ENCODE data around the gene RAPGEF6. TPM values are rescaled to one million over a fixed set of nuclear protein-coding genes. Genes with fewer than 3 reads are reported as not detected.

Gene RAPGEF6
- total and polyA plus RNA-seq, 9 donors, result 5.8 to 21.4 (median 7.7) TPM

- Histone ChIP-seq H3K36me3 (ENCODE audit: control insufficient read depth, insufficient read depth, low read length) (peaks cover 6% of the 10 kb centered on the region), H3K27ac (ENCODE audit: low read length) (no peak overlapping the region), H3K9me3 (replicated peaks; ENCODE audit: control insufficient read depth, low read depth, low read length) (no peaks in the 10 kb centered on the region), H3K27me3 (ENCODE audit: control insufficient read depth, insufficient read depth, low read length) (no peaks in the 10 kb centered on the region), H3K4me1 (ENCODE audit: control insufficient read depth, insufficient read depth, low read length) (no peaks in the 10 kb centered on the region), H3K4me3 (ENCODE audit: low read length) (no peak overlapping the region)
- no peak for DNase-seq
Observed at GRCh38 chr5:131459216-131459615, 175.8 kb downstream of the RAPGEF6 start.

- H3K27ac ChIP-seq (ENCODE audit: low read length), result no peak overlapping the region
- DNase-seq, result no peak
- no CpG with 5 or more reads among the region's 1 CpG for WGBS (ENCODE audit: insufficient coverage)
Observed at GRCh38 chr5:131457193-131457592, 177.8 kb downstream of the RAPGEF6 start.

GRCh38 chr5:131450941-131451340 is 184.1 kb downstream of the RAPGEF6 start:
- Histone ChIP-seq H3K27me3 (ENCODE audit: control insufficient read depth, insufficient read depth, low read length) (no peaks in the 10 kb centered on the region), H3K27ac (ENCODE audit: low read length) (no peak overlapping the region), H3K4me3 (ENCODE audit: low read length) (no peak overlapping the region), H3K36me3 (ENCODE audit: control insufficient read depth, insufficient read depth, low read length) (peaks cover 13% of the 10 kb centered on the region), H3K4me1 (ENCODE audit: control insufficient read depth, insufficient read depth, low read length) (no peaks in the 10 kb centered on the region), H3K9me3 (replicated peaks; ENCODE audit: control insufficient read depth, low read depth, low read length) (no peaks in the 10 kb centered on the region)
- WGBS (ENCODE audit: insufficient coverage), result no CpG with 5 or more reads among the region's 2 CpGs
- DNase-seq, result no peak

More at GRCh38 chr5:131457193-131457592, 177.8 kb downstream of the RAPGEF6 start:
- Histone ChIP-seq H3K9me3 (replicated peaks; ENCODE audit: control insufficient read depth, low read depth, low read length) (no peaks in the 10 kb centered on the region), H3K36me3 (ENCODE audit: control insufficient read depth, insufficient read depth, low read length) (peaks cover 8% of the 10 kb centered on the region), H3K4me1 (ENCODE audit: control insufficient read depth, insufficient read depth, low read length) (no peaks in the 10 kb centered on the region), H3K4me3 (ENCODE audit: low read length) (no peak overlapping the region), H3K27me3 (ENCODE audit: control insufficient read depth, insufficient read depth, low read length) (no peaks in the 10 kb centered on the region)

DNA sequence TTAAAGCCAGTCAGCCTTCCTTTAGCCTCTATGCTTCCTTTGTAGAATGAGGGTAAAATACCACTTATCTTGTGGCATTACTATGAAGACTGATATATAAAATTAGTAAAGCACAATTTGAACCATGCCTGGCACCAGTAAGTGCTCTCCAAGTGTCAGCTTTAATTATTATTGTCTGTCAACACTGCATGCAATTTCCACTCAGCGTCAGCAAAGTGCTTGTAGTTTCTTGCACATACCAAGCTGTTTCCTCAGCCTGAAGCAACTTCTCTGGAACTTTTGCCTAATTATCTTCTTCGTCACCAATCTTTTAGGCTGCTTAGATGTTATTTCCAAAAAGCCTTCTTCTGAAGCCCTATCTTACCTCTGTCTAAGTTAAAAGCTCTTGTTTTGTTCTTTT is 193.8 kb downstream of the RAPGEF6 start:
- WGBS (ENCODE audit: insufficient coverage), result 78% methylated on average over 1 of the region's 2 CpGs
- DNase-seq, result no peak
- no peaks in the 10 kb centered on the region for H3K4me1 ChIP-seq (ENCODE audit: control insufficient read depth, insufficient read depth, low read length)
- no peaks in the 10 kb centered on the region for H3K9me3 ChIP-seq (replicated peaks; ENCODE audit: control insufficient read depth, low read depth, low read length)
- peaks cover 25% of the 10 kb centered on the region for H3K36me3 ChIP-seq (ENCODE audit: control insufficient read depth, insufficient read depth, low read length)
- no peak overlapping the region for H3K27ac ChIP-seq (ENCODE audit: low read length)
- no peaks in the 10 kb centered on the region for H3K27me3 ChIP-seq (ENCODE audit: control insufficient read depth, insufficient read depth, low read length)
- no peak overlapping the region for H3K4me3 ChIP-seq (ENCODE audit: low read length)

DNA sequence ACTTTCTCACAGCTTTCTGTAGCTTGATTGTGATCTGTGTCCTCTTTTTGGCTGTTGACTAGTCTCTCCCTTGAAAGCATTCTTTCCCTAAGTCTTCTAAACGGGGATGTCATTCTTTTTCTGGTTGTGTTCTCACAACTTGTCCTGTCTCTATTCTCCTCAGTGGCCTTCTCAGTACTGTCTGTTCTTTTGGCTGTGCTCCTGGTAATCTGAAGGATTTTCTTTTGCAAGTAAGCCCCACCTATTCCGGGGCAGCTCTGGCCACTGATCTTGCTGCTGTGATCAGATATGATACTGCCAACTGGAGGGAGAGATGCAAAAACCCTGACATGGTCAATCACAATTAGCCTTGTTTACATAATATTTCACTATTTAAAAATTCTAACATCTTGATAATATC is 198.9 kb downstream of the RAPGEF6 start:
- Histone ChIP-seq H3K9me3 (replicated peaks; ENCODE audit: control insufficient read depth, low read depth, low read length) (no peaks in the 10 kb centered on the region), H3K36me3 (ENCODE audit: control insufficient read depth, insufficient read depth, low read length) (peaks cover 40% of the 10 kb centered on the region), H3K27me3 (ENCODE audit: control insufficient read depth, insufficient read depth, low read length) (no peaks in the 10 kb centered on the region), H3K27ac (ENCODE audit: low read length) (no peak overlapping the region), H3K4me3 (ENCODE audit: low read length) (no peak overlapping the region), H3K4me1 (ENCODE audit: control insufficient read depth, insufficient read depth, low read length) (no peaks in the 10 kb centered on the region)
- no peak for DNase-seq
- WGBS (ENCODE audit: insufficient coverage), result no CpG with 5 or more reads among the region's 2 CpGs

DNA sequence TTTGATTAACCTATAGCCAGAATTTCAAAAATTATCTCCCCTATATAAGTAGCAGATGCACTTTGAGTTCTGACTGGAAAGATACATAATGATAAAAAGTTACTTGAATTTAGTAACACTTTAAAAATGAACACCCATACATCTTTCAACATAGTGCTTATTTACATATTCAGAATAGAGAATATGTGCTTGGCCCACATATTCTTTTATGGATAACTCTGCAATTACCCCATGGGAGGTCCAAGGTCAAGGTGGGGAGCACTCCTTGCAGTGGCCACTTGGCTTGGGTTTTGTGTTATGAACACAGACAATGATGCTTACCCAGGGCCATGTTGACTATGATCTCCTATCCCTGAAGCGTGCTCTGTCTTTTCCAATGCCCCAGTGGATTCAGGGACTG is 201.9 kb downstream of the RAPGEF6 start:
- H3K27me3 ChIP-seq (ENCODE audit: control insufficient read depth, insufficient read depth, low read length), result no peaks in the 10 kb centered on the region
- peaks cover 35% of the 10 kb centered on the region for H3K36me3 ChIP-seq (ENCODE audit: control insufficient read depth, insufficient read depth, low read length)
- no peak overlapping the region for H3K27ac ChIP-seq (ENCODE audit: low read length)
- H3K9me3 ChIP-seq (replicated peaks; ENCODE audit: control insufficient read depth, low read depth, low read length), result no peaks in the 10 kb centered on the region
- WGBS (ENCODE audit: insufficient coverage), result 100% methylated on average over 1 of the region's 1 CpG
- no peak overlapping the region for H3K4me3 ChIP-seq (ENCODE audit: low read length)
- no peak for DNase-seq
- H3K4me1 ChIP-seq (ENCODE audit: control insufficient read depth, insufficient read depth, low read length), result no peaks in the 10 kb centered on the region

GRCh38 chr5:131431794-131432193 is 203.2 kb downstream of the RAPGEF6 start:
- DNase-seq, result no peak
- Histone ChIP-seq H3K9me3 (replicated peaks; ENCODE audit: control insufficient read depth, low read depth, low read length) (no peaks in the 10 kb centered on the region), H3K4me1 (ENCODE audit: control insufficient read depth, insufficient read depth, low read length) (no peaks in the 10 kb centered on the region), H3K27ac (ENCODE audit: low read length) (no peak overlapping the region), H3K27me3 (ENCODE audit: control insufficient read depth, insufficient read depth, low read length) (no peaks in the 10 kb centered on the region), H3K4me3 (ENCODE audit: low read length) (no peak overlapping the region), H3K36me3 (ENCODE audit: control insufficient read depth, insufficient read depth, low read length) (peaks cover 39% of the 10 kb centered on the region)
- no CpG with 5 or more reads among the region's 2 CpGs for WGBS (ENCODE audit: insufficient coverage)

DNA sequence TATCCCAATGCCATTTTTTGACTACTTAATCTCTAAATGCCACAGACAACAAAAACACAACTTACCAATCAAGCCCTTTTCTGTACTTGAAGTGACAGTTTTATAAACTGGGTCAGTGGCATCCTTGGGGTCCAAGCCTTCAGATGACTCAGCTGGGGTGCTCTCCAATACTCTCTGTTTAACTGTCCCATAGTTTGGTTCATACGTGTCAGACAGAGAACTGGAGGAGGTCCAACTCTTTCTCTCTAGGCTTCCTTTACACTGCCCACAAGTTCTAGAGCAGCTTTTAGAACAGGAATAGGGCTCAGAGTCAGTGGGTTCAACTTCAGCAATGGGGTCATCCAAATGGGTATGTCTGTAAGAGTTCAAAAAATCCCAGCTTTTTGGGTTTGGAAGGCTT is 204.2 kb downstream of the RAPGEF6 start:
- no CpG with 5 or more reads among the region's 1 CpG for WGBS (ENCODE audit: insufficient coverage)
- Histone ChIP-seq H3K27me3 (ENCODE audit: control insufficient read depth, insufficient read depth, low read length) (no peaks in the 10 kb centered on the region), H3K4me1 (ENCODE audit: control insufficient read depth, insufficient read depth, low read length) (no peaks in the 10 kb centered on the region), H3K27ac (ENCODE audit: low read length) (no peak overlapping the region), H3K4me3 (ENCODE audit: low read length) (no peak overlapping the region), H3K9me3 (replicated peaks; ENCODE audit: control insufficient read depth, low read depth, low read length) (no peaks in the 10 kb centered on the region), H3K36me3 (ENCODE audit: control insufficient read depth, insufficient read depth, low read length) (peaks cover 39% of the 10 kb centered on the region)
- no peak for DNase-seq

DNA sequence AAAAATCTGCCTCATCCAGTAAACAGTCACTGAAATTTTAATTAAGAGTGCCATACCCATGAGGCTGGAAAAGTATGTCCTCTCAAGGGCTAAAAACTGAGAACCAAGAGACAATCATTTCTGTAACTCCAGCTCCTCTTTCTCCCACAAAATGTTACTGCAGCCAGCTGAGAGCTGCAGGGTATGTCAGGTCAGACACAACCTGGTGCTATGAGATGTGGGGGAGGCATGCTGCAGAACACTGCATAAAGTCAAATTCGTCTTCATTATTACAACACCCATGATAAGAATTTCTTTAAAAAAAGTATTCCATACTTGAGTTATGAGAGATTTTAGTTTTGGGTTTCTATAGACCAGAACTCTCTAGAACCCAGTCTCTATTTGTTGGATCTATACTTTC is 209.0 kb downstream of the RAPGEF6 start:
- no peak overlapping the region for H3K4me3 ChIP-seq (ENCODE audit: low read length)
- no peaks in the 10 kb centered on the region for H3K4me1 ChIP-seq (ENCODE audit: control insufficient read depth, insufficient read depth, low read length)
- DNase-seq, result no peak
- no CpG with 5 or more reads among the region's 1 CpG for WGBS (ENCODE audit: insufficient coverage)
- H3K27me3 ChIP-seq (ENCODE audit: control insufficient read depth, insufficient read depth, low read length), result no peaks in the 10 kb centered on the region
- no peak overlapping the region for H3K27ac ChIP-seq (ENCODE audit: low read length)
- H3K9me3 ChIP-seq (replicated peaks; ENCODE audit: control insufficient read depth, low read depth, low read length), result no peaks in the 10 kb centered on the region
- peaks cover 29% of the 10 kb centered on the region for H3K36me3 ChIP-seq (ENCODE audit: control insufficient read depth, insufficient read depth, low read length)

DNA sequence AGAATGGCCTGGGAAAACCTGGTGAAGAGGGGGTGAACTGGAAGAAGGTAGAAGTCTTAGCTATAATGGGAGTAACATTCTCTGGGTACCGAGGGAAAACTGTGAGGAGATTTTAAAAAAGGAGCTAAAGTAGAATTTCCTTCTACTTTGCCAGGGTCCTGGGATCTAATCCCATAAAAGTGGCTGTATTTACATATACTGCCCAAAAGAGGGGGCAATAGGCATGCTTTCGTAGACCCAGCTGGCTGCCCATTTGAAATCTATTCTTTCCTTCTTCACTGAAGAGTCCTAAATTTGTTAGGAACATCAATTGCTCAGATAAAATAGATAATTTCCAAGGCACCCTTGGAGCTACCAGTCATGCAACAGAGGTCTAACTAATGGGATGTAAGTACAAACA is 212.0 kb downstream of the RAPGEF6 start:
- WGBS (ENCODE audit: insufficient coverage), result 100% methylated on average over 1 of the region's 2 CpGs
- peaks cover 19% of the 10 kb centered on the region for H3K36me3 ChIP-seq (ENCODE audit: control insufficient read depth, insufficient read depth, low read length)
- H3K27ac ChIP-seq (ENCODE audit: low read length), result no peak overlapping the region
- H3K9me3 ChIP-seq (replicated peaks; ENCODE audit: control insufficient read depth, low read depth, low read length), result no peaks in the 10 kb centered on the region
- no peaks in the 10 kb centered on the region for H3K27me3 ChIP-seq (ENCODE audit: control insufficient read depth, insufficient read depth, low read length)
- no peaks in the 10 kb centered on the region for H3K4me1 ChIP-seq (ENCODE audit: control insufficient read depth, insufficient read depth, low read length)
- no peak for DNase-seq
- H3K4me3 ChIP-seq (ENCODE audit: low read length), result no peak overlapping the region

DNA sequence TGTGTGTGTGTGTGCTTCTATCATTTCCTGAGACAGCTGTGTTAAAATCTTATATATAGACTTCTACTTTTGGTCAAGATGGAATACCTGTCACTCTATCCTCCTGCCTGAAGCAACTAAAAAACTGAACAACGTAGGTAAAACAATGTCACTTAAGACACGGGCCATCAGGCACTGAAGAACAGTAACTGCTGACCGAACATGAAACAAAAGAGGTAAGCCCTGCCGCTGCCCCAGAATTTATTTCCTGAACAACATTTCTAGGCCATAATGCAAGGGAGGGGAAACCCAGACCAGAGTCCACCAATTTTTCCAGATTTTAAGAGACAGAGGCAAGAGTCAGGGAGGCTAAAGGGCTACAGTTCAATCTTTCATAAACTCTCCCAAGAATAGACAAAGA is 215.2 kb downstream of the RAPGEF6 start:
- H3K27me3 ChIP-seq (ENCODE audit: control insufficient read depth, insufficient read depth, low read length), result no peaks in the 10 kb centered on the region
- H3K4me1 ChIP-seq (ENCODE audit: control insufficient read depth, insufficient read depth, low read length), result no peaks in the 10 kb centered on the region
- H3K27ac ChIP-seq (ENCODE audit: low read length), result no peak overlapping the region
- H3K4me3 ChIP-seq (ENCODE audit: low read length), result no peak overlapping the region
- no peaks in the 10 kb centered on the region for H3K9me3 ChIP-seq (replicated peaks; ENCODE audit: control insufficient read depth, low read depth, low read length)
- 100% methylated on average over 1 of the region's 4 CpGs for WGBS (ENCODE audit: insufficient coverage)
- peaks cover 8% of the 10 kb centered on the region for H3K36me3 ChIP-seq (ENCODE audit: control insufficient read depth, insufficient read depth, low read length)
- DNase-seq, result no peak

Data from muscle of leg (tissue), 11 donors.